HS-5 (cell line): Measurements from ENCODE around the gene CBL.
"Not testable (repeated sequence)": the region's sequence is repeated elsewhere in the genome, so short reads cannot be mapped to it uniquely, and the experiment has no call there.

Experiments used
- DNase-seq: peaks from one replicate; pipeline ENCODE4 v3.0.0-alpha.2; 2012; ENCODE audit warnings: low read depth

The CBL gene

GRCh38 chr11:119185981-119186634 is 20.0 kb upstream of the CBL start:
- DNase-seq = no peak

DNA sequence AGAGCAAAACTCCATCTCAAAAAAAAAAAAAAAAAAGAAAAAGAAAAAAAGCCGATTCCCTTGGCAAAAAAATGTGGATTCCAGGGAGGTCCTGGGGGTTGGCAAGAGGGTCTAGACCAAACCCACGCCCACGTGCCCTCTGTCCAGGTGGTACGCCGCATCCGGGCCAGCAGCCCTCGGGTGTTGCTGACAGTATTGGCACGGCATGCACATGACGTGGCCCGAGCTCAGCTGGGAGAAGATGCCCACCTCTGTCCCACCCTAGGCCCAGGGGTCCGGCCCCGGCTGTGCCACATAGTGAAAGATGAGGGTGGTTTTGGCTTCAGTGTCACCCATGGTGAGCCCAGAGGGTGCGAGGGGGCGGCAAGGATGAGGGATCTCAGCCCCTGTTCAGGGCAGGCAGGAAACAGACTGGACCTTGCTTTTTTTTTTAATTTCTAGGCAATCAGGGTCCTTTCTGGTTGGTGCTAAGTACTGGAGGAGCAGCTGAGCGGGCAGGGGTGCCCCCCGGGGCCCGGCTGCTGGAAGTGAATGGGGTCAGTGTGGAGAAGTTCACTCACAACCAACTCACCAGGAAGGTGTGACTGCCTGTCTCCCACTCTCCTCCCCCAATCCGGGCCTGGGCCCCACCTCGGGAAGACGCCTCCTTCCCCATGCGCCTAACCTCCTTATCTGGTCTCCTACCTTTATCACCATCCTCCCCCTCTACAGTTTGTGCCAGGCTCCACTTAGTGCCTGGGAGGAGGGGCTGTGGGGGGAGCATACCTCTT is 18.8 kb upstream of the CBL start:
- no peak for DNase-seq

- DNase-seq = no peak
Measured at GRCh38 chr11:119188067-119188466, 18.1 kb upstream of the CBL start.

- DNase-seq = no peak
Measured at GRCh38 chr11:119188887-119189286, 17.3 kb upstream of the CBL start.

- DNase-seq = no peak
Measured at GRCh38 chr11:119189393-119189792, 16.7 kb upstream of the CBL start.

DNA sequence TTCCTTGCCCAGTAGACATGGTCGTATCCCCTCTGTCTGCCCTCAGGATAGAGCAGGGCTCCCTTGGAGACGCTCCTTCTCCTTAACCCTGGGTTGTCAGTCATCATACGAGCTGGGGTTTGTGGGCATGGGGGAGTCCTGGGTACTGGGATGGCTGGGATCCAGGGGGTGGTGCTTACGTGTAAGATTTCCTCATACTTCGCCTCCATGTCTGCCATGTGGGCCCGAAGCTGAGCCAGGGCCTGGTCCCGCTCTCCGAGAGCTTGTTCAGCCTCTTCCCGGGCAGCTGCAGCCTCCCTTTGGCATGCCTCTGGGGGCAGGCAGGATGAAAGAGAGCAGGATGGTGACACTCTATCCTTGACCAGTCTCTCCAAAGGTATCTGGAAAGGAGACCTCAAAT is 15.6 kb upstream of the CBL start:
- no peak for DNase-seq

DNA sequence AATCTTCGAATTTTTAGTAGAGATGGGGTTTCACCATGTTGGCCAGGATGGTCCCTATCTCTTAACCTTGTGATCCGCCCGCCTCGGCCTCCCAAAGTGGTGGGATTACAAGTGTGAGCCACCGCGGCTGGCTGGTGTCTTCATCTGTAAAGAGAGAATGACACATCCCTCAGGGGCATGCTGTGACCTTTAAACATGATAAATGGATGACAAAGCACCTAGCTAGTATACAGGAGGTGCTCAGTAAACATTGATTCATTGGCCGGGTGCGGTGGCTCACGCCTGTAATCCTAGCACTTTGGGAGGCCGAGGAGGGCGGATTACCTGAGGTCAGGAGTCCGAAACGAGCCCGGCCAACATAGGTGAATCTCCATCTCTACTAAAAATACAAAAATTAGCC is 14.9 kb upstream of the CBL start:
- DNase-seq = not testable (repeated sequence)

GRCh38 chr11:119192111-119192510 is 14.0 kb upstream of the CBL start:
- no peak for DNase-seq

- no peak for DNase-seq
Measured at GRCh38 chr11:119193001-119193400, 13.1 kb upstream of the CBL start.

DNA sequence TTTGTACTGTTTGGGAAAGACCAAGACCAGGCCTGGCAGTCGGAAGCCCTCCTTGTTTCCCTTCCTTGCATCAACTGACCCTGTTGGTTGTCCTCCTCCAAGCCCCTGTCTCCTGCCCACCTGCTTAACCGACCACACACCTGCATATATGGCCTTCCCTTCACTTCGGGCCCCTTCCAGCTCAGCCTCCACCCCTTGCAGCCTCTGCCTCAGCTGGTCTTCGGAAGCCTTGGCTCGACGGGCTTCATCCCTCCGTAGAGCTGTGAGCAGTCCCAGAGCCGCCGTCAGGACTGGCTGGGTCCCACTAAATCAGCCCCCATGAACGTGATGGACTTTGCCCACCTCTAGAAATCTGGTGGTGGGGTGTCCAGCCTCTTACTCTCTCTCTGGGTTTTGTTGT is 12.5 kb upstream of the CBL start:
- DNase-seq = no peak

- DNase-seq = no peak
Measured at GRCh38 chr11:119194811-119195440, 11.2 kb upstream of the CBL start.

- DNase-seq = no peak
Measured at GRCh38 chr11:119195680-119196079, 10.5 kb upstream of the CBL start.

- peak; percentile 56 for DNase-seq
Measured at GRCh38 chr11:119196833-119197483, 9.2 kb upstream of the CBL start.

DNA sequence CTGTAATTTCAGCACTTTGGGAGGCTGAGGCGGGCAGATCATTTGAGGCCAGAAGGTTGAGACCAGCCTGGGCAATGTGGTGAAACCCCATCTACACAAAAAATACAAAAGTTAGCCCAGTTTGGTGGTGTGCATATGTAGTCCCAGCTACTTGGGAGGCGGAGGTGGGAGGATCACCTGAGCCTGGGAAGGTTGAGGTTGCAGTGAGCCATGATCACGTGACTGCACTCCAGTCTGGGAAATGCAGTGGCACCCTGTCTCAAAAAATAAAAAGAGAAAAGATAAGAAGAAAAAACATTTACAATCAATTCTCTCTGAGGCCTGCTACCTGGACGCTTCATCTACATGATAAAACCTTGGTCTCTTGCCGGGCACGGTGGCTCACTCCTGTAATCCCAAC is 7.2 kb upstream of the CBL start:
- DNase-seq = no peak

- not testable (repeated sequence) for DNase-seq
Measured at GRCh38 chr11:119201236-119201635, 4.9 kb upstream of the CBL start.

GRCh38 chr11:119202554-119202953 is 3.6 kb upstream of the CBL start:
- no peak for DNase-seq

GRCh38 chr11:119204066-119204465 is 2.1 kb upstream of the CBL start:
- no peak for DNase-seq

DNA sequence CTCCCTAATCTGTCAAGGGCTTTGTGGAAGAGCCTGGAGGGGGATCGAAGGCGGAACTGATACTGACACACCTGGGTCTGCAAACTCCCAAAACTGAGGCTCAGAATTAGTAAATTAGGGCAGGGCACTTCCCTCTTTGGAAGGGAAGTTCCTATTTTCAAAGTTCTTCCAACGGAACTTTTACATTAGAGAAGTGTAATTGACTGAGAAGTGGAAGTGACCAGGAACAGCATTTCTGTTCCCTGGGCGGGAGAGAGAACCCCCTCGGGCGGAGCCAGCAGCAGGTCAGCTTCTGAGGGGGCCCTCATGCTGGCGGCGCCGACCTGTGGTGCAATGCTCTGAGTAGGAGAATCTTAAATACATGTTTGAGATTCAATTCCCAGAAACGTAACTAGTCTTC is 1.1 kb upstream of the CBL start:
- no peak for DNase-seq

DNA sequence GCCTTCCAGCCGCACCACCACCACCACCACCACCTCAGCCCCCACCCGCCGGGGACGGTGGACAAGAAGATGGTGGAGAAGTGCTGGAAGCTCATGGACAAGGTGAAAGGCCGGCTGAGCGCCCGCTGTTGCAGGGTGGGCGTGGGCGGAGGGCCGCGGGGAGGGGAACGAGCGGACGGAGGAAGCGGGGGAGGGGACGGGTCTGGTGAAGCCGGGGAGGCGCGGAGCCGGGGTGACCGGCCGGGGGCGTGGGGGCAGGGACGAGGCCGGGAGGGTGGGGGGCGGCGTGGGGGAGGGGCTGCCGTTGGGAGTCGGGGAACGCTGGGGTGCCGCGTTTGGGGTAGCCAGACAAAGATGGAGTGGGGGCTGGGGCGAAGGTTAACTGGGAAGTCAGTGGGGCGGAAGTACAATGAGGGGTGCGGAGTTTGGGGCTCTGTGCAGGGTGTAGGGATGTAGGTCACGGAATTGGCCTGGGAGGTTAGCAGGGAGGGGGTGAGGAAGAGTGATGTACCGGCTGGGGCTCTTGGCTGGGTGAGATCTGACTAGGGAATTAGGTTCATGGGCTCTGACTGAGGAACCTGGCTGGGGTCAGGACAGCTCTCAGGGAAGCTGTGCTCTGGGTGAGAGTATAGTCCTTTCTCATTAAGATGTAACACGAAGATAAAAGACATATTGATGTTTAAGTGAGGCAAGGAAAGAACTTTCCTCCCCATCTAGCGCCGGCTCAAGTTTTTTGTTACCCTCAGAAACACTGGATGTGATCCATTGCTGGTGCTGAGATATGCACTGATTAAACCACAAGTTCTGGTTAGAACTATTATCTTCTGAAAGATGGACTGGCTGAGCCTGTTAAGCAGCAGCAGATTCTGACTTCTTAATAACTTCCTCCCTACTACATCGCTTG is 624 bp downstream of the CBL start:
- DNase-seq = no peak

- DNase-seq = no peak
Measured at GRCh38 chr11:119207415-119207960, 1.3 kb downstream of the CBL start.

- no peak for DNase-seq
Measured at GRCh38 chr11:119209186-119209585, 3.0 kb downstream of the CBL start.
